ENCODE measurements around the gene CHRNA4. TPM values are rescaled to one million over a fixed set of nuclear protein-coding genes. Genes with fewer than 3 reads are reported as not detected.
A peak's percentile ranks its signal among the peaks of the same experiment; 100 is the strongest.

The CHRNA4 gene
- total RNA-seq, 2 experiments from 2014 or later: not detected

GRCh38 chr20:63296531-63297299 lies 64.4 kb downstream of the CHRNA4 start:
- H3K27me3 Mint-ChIP-seq: peaks cover 43% of the 10 kb centered on the region
- no peak for DNase-seq
- CTCF ChIA-PET: interaction anchor here (1.2 kb wide), 1 partner anchor 73 kb away, joined by 5 read pairs; no protein-coding TSS in a partner anchor
- TF ChIP-seq CTCF (IDR thresholded peaks at IDR 0.05): no peak
- POLR2A ChIA-PET: no interaction called here
- H3K9me3 ChIP-seq (ENCODE audit: control insufficient read depth in 1 of 2, insufficient read depth in 1 of 2, low read length in 2 of 2): peaks cover 0 to 17% of the 10 kb centered on the region in 2 experiments
- H3K27ac Mint-ChIP-seq: no peak overlapping the region
- intact Hi-C loops (cut with DNase I, micrococcal nuclease): no loop called here
- H3K36me3 Mint-ChIP-seq (ENCODE audit: low read depth): no peaks in the 10 kb centered on the region
- peaks cover 11 to 24% of the 10 kb centered on the region in 2 experiments for H3K27me3 ChIP-seq (ENCODE audit: control insufficient read depth in 1 of 2, insufficient read depth in 2 of 2, low read length in 2 of 2)
- peaks cover 18% of the 10 kb centered on the region for H3K4me1 ChIP-seq (ENCODE audit: insufficient read depth, low read length)
- H3K9me3 Mint-ChIP-seq: peaks cover 3% of the 10 kb centered on the region
- no peak overlapping the region for H3K27ac ChIP-seq (ENCODE audit: low read depth in 1 of 2, low read length in 2 of 2)
- no peak overlapping the region for H3K4me3 ChIP-seq (ENCODE audit: low read length)
- peaks cover 13% of the 10 kb centered on the region for H3K4me1 Mint-ChIP-seq (ENCODE audit: low read depth)
- no peaks in the 10 kb centered on the region for H3K36me3 ChIP-seq (ENCODE audit: insufficient read depth, low read length)
- H3K4me3 Mint-ChIP-seq: no peak overlapping the region
- ATAC-seq (ENCODE audit: poor library complexity): no peak

GRCh38 chr20:63295846-63296245 lies 65.3 kb downstream of the CHRNA4 start:
- Histone ChIP-seq H3K4me3 (ENCODE audit: low read length) (peak overlapping the region; percentile 19), H3K9me3 (ENCODE audit: control insufficient read depth in 1 of 2, insufficient read depth in 1 of 2, low read length in 2 of 2) (peaks cover 0 to 14% of the 10 kb centered on the region in 2 experiments), H3K4me1 (ENCODE audit: insufficient read depth, low read length) (peaks cover 25% of the 10 kb centered on the region), H3K36me3 (ENCODE audit: insufficient read depth, low read length) (no peaks in the 10 kb centered on the region), H3K27me3 (ENCODE audit: control insufficient read depth in 1 of 2, insufficient read depth in 2 of 2, low read length in 2 of 2) (peaks cover 11 to 24% of the 10 kb centered on the region in 2 experiments), H3K27ac (ENCODE audit: low read depth in 1 of 2, low read length in 2 of 2) (no peak overlapping the region)
- ChIA-PET POLR2A (interaction anchor here (1.0 kb wide), 1 partner anchor 11 kb away, joined by 3 read pairs; no protein-coding TSS in a partner anchor), CTCF (no interaction called here)
- H3K27ac Mint-ChIP-seq: peak overlapping the region; percentile 49
- peaks cover 36% of the 10 kb centered on the region for H3K27me3 Mint-ChIP-seq
- no peak for TF ChIP-seq CTCF (IDR thresholded peaks at IDR 0.05)
- no peaks in the 10 kb centered on the region for H3K36me3 Mint-ChIP-seq (ENCODE audit: low read depth)
- no peaks in the 10 kb centered on the region for H3K9me3 Mint-ChIP-seq
- DNase-seq (no peak), ATAC-seq (ENCODE audit: poor library complexity) (no peak)
- H3K4me3 Mint-ChIP-seq: no peak overlapping the region
- peaks cover 13% of the 10 kb centered on the region for H3K4me1 Mint-ChIP-seq (ENCODE audit: low read depth)
- intact Hi-C loops (cut with DNase I, micrococcal nuclease): no loop called here

GRCh38 chr20:63295422-63295821 lies 65.7 kb downstream of the CHRNA4 start:
- intact Hi-C loops (cut with DNase I, micrococcal nuclease): no loop called here
- Histone ChIP-seq H3K4me3 (ENCODE audit: low read length) (peak overlapping the region; percentile 19), H3K27me3 (ENCODE audit: control insufficient read depth in 1 of 2, insufficient read depth in 2 of 2, low read length in 2 of 2) (peaks cover 11 to 24% of the 10 kb centered on the region in 2 experiments), H3K36me3 (ENCODE audit: insufficient read depth, low read length) (no peaks in the 10 kb centered on the region), H3K9me3 (ENCODE audit: control insufficient read depth in 1 of 2, insufficient read depth in 1 of 2, low read length in 2 of 2) (peaks cover 0 to 12% of the 10 kb centered on the region in 2 experiments), H3K27ac (ENCODE audit: low read depth in 1 of 2, low read length in 2 of 2) (no peak overlapping the region), H3K4me1 (ENCODE audit: insufficient read depth, low read length) (peaks cover 25% of the 10 kb centered on the region)
- DNase-seq: peak in 6 of 14 experiments; percentile 7 to 49 (median 36)
- peaks cover 13% of the 10 kb centered on the region for H3K4me1 Mint-ChIP-seq (ENCODE audit: low read depth)
- no peaks in the 10 kb centered on the region for H3K36me3 Mint-ChIP-seq (ENCODE audit: low read depth)
- no peaks in the 10 kb centered on the region for H3K9me3 Mint-ChIP-seq
- peak; percentile 70 for ATAC-seq (ENCODE audit: poor library complexity)
- H3K27me3 Mint-ChIP-seq: peaks cover 32% of the 10 kb centered on the region
- no peak overlapping the region for H3K4me3 Mint-ChIP-seq
- POLR2A ChIA-PET: interaction anchor here (1.0 kb wide), 1 partner anchor 10 kb away, joined by 3 read pairs; no protein-coding TSS in a partner anchor
- no peak for TF ChIP-seq CTCF (IDR thresholded peaks at IDR 0.05)
- peak overlapping the region; percentile 49 for H3K27ac Mint-ChIP-seq
- CTCF ChIA-PET: no interaction called here
